Measurements from ENCODE around the gene MCC. TPM values are rescaled to one million over a fixed set of nuclear protein-coding genes. Genes with fewer than 3 reads are reported as not detected.

Gene MCC
- total and polyA plus RNA-seq, 12 donors = 1.8 to 12.6 (median 8.9) TPM

- no peak overlapping the region for H3K27ac ChIP-seq
- H3K36me3 ChIP-seq (replicated peaks in 1 of 2) = no peaks in the 10 kb centered on the region
- no peak for DNase-seq
- H3K4me1 ChIP-seq (replicated peaks in 1 of 2) = peaks cover 0 to 6% of the 10 kb centered on the region in 2 donors
- 97 to 100% (median 99%) methylated on average over 1 of the region's 1 CpG for WGBS, 4 donors
- H3K4me3 ChIP-seq = no peak overlapping the region
- TF ChIP-seq POLR2A (IDR thresholded peaks at IDR 0.05) (no peak), CTCF (IDR thresholded peaks at IDR 0.05) (no peak)
- intact Hi-C loops (cut with DNase I) = no loop called here
- H3K27me3 ChIP-seq = no peaks in the 10 kb centered on the region
- H3K9me3 ChIP-seq (replicated peaks in 1 of 3) = no peaks in the 10 kb centered on the region
These were observed 451.4 kb downstream of the MCC start for GRCh38 chr5:113036826-113037225.

- Histone ChIP-seq H3K4me3 (no peak overlapping the region), H3K9me3 (replicated peaks in 1 of 3) (no peaks in the 10 kb centered on the region), H3K27me3 (no peaks in the 10 kb centered on the region), H3K27ac (no peak overlapping the region), H3K4me1 (replicated peaks in 1 of 2) (peaks cover 0 to 6% of the 10 kb centered on the region in 2 donors), H3K36me3 (replicated peaks in 1 of 2) (no peaks in the 10 kb centered on the region)
- TF ChIP-seq CTCF (IDR thresholded peaks at IDR 0.05) (no peak), POLR2A (IDR thresholded peaks at IDR 0.05) (no peak)
- intact Hi-C loops (cut with DNase I) = no loop called here
- DNase-seq = no peak
- WGBS, 4 donors = 95 to 100% (median 98%) methylated on average over 1 to 4 of the region's 4 CpGs
These were observed 451.9 kb downstream of the MCC start for GRCh38 chr5:113036321-113036720.

GRCh38 chr5:113035096-113035495 is 453.2 kb downstream of the MCC start:
- TF ChIP-seq CTCF (IDR thresholded peaks at IDR 0.05) (no peak), POLR2A (IDR thresholded peaks at IDR 0.05) (no peak)
- Histone ChIP-seq H3K4me3 (no peak overlapping the region), H3K27ac (no peak overlapping the region), H3K36me3 (replicated peaks in 1 of 2) (no peaks in the 10 kb centered on the region), H3K9me3 (replicated peaks in 1 of 3) (no peaks in the 10 kb centered on the region), H3K27me3 (no peaks in the 10 kb centered on the region), H3K4me1 (replicated peaks in 1 of 2) (peaks cover 0 to 6% of the 10 kb centered on the region in 2 donors)
- intact Hi-C loops (cut with DNase I) = no loop called here
- WGBS, 4 donors = 94 to 100% (median 97%) methylated on average over 1 of the region's 1 CpG
- DNase-seq = no peak

- 89 to 96% (median 96%) methylated on average over 13 of the region's 13 CpGs for WGBS, 4 donors
- Histone ChIP-seq H3K4me3 (no peak overlapping the region), H3K36me3 (replicated peaks in 1 of 2) (no peaks in the 10 kb centered on the region), H3K9me3 (replicated peaks in 1 of 3) (no peaks in the 10 kb centered on the region), H3K27me3 (no peaks in the 10 kb centered on the region), H3K27ac (no peak overlapping the region), H3K4me1 (replicated peaks in 1 of 2) (peaks cover 0 to 6% of the 10 kb centered on the region in 2 donors)
- no peak for DNase-seq
- intact Hi-C loops (cut with DNase I) = no loop called here
- TF ChIP-seq CTCF (IDR thresholded peaks at IDR 0.05) = no peak
- TF ChIP-seq POLR2A (IDR thresholded peaks at IDR 0.05) = no peak
These were observed 454.0 kb downstream of the MCC start for GRCh38 chr5:113034182-113034773.
